ENCODE measurements around the gene DLX1.

DNA sequence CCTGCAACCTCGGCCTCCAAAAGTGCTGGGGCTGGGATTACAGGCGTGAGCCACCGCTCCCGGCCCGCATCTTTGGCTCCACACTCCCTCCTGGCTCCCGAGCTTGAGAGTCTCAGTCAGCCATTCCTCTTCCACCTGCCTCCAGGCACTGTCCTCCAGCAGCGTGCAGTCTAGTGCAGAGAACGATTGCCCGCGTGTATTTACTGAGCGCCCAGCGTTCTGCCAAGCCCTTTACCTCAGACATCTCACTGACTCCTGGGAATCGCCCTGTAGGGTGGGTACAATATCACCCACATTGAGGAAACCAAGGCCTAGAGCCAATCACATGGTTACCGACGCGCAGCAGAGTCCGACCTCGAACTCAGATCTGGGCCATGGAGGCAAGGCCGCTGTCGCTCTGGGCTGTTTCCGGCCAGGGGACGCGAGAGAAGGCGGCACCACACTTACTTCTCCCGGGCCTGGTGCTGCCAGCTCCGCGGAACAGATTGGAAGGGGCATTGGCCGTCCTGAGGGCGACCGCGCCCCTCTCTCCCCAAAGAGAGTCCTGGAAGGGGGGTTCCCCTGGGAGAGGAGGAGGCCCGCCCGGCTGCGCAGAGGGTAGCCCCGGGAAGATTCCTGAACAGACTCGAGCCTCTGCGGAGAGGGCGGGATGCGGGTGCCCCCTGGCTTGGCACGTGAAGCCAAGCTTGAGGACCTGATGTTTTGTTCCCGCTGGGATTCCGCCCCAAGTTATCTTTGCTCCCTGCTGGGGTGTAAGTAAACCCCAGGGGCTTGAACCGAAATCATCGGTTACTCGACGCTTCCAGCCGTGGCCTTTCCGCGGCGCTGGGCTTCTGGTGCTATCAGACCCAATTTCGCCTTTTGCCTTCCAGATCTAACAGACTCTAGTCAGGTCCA, 22.6 kb downstream of the DLX1 start:
- TF ChIP-seq POLR2AphosphoS5 (IDR thresholded peaks at IDR 0.05) (no peak), POLR2A (IDR thresholded peaks at IDR 0.05) (no peak), EP300 (IDR thresholded peaks at IDR 0.05) (no peak)
- TF ChIP-seq, protein P1, sequence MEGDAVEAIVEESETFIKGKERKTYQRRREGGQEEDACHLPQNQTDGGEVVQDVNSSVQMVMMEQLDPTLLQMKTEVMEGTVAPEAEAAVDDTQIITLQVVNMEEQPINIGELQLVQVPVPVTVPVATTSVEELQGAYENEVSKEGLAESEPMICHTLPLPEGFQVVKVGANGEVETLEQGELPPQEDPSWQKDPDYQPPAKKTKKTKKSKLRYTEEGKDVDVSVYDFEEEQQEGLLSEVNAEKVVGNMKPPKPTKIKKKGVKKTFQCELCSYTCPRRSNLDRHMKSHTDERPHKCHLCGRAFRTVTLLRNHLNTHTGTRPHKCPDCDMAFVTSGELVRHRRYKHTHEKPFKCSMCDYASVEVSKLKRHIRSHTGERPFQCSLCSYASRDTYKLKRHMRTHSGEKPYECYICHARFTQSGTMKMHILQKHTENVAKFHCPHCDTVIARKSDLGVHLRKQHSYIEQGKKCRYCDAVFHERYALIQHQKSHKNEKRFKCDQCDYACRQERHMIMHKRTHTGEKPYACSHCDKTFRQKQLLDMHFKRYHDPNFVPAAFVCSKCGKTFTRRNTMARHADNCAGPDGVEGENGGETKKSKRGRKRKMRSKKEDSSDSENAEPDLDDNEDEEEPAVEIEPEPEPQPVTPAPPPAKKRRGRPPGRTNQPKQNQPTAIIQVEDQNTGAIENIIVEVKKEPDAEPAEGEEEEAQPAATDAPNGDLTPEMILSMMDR (IDR thresholded peaks at IDR 0.05): no peak

Data from stomach (tissue), 4 donors.